Posterior cingulate gyrus (tissue), 11 donors: ENCODE data around the gene SIX4.

ENCODE experiments used
- DNase-seq, 10 donors: peaks; one replicate each; pipeline versions ENCODE4 v3.0.0 to v3.0.0-alpha.2; 2020 to 2021; ENCODE audit warnings: mixed read lengths in 3 of 10
- intact Hi-C: fragments of 100-400 bp; cut with DNase I; formaldehyde crosslinking; loops from one replicate; pipeline ENCODE4 v1.15.1; 2023

SIX4 gene

GRCh38 chr14:60665177-60665550 lies 59.0 kb downstream of the SIX4 start:
- DNase-seq: no peak
- intact Hi-C loops: no loop called here

- no peak for DNase-seq
- intact Hi-C loops: no loop called here
Observed at GRCh38 chr14:60662982-60663381, 61.2 kb downstream of the SIX4 start.

DNA sequence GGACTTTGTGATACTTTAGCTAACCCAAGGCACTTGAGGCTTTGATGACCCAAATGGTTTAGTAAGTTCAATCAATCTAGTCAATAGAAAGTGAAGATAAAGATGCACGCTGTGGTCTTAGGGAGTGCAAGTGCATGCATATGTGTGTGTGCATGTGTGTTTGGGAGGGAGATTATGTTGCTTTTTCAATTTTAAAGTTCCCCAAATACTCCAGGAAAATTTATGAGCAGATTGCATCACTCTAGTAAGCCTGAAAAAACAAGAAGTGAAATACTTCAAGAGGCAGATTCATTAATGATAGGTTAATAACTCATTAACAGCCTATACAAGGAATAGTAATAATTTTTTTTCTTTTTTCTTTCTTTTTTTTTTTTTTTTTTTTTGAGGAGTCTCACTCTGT lies 62.4 kb downstream of the SIX4 start:
- intact Hi-C loops: no loop called here
- no peak for DNase-seq
